GM23338 (cell line): ENCODE measurements around the gene TGFB1. TPM values are rescaled to one million over a fixed set of nuclear protein-coding genes. Genes with fewer than 3 reads are reported as not detected.

ENCODE experiments used
- ATAC-seq: fragments of 200-7000 bp; cut with Tn5 transposase; 3 replicates; pipeline ENCODE4 v1.9.1; 2020
- DNase-seq: peaks from one replicate; pipeline ENCODE4 v3.0.0-alpha.2; 2015; ENCODE audit warnings: low spot score
- H2AFZ ChIP-seq: fragments of 200-600 bp; sonication (generic); 2 replicates; pipeline ENCODE4 v1.8.0; 2016; ENCODE audit warnings: antibody characterized with exemption, mild to moderate bottlenecking, moderate library complexity
- H3F3A ChIP-seq: fragments of 200-600 bp; sonication (generic); replicated peaks from 2 replicates; pipeline ENCODE4 v1.8.0; 2017; ENCODE audit warnings: antibody characterized with exemption, mixed run types, low read depth
- H3K27ac ChIP-seq: fragments of 200-600 bp; sonication (generic); 2 replicates; pipeline ENCODE4 v1.6.1; 2016; ENCODE audit warnings: low read depth
- H3K27me3 ChIP-seq: fragments of 200-600 bp; sonication (generic); 2 replicates; pipeline ENCODE4 v1.8.0; 2016; ENCODE audit warnings: mild to moderate bottlenecking, mixed run types, moderate library complexity; ENCODE audit not compliant: insufficient read depth
- H3K36me3 ChIP-seq: fragments of 200-600 bp; sonication (generic); 2 replicates; pipeline ENCODE4 v1.8.0; 2016; ENCODE audit warnings: mild to moderate bottlenecking; ENCODE audit not compliant: insufficient read depth
- H3K4me1 ChIP-seq: fragments of 200-600 bp; sonication (generic); 2 replicates; pipeline ENCODE4 v1.8.0; 2016; ENCODE audit warnings: mild to moderate bottlenecking, moderate library complexity; ENCODE audit not compliant: insufficient read depth
- H3K4me2 ChIP-seq: fragments of 200-600 bp; sonication (generic); 2 replicates; pipeline ENCODE4 v1.7.1; 2017; ENCODE audit warnings: mixed run types
- H3K4me3 ChIP-seq: fragments of 200-600 bp; sonication (generic); 2 replicates; pipeline ENCODE4 v1.6.1; 2016; ENCODE audit warnings: mixed run types
- H3K79me2 ChIP-seq: fragments of 200-600 bp; sonication (generic); replicated peaks from 2 replicates; pipeline ENCODE4 v1.8.0; 2017; ENCODE audit warnings: mild to moderate bottlenecking; ENCODE audit not compliant: insufficient read depth
- H3K9me2 ChIP-seq: fragments of 200-600 bp; sonication (generic); 2 replicates; pipeline ENCODE4 v1.8.0; 2017; ENCODE audit not compliant: insufficient read depth
- H4K20me1 ChIP-seq: fragments of 200-600 bp; sonication (generic); replicated peaks from 2 replicates; pipeline ENCODE4 v1.8.0; 2017; ENCODE audit warnings: mild to moderate bottlenecking; ENCODE audit not compliant: insufficient read depth
- H3K27ac Mint-ChIP-seq: 2 replicates; pipeline ENCODE4 v1.8.0; 2020; ENCODE audit warnings: inconsistent platforms, mild to moderate bottlenecking, moderate library complexity, mixed read lengths
- H3K27me3 Mint-ChIP-seq: 3 replicates; pipeline ENCODE4 v1.8.0; 2022; ENCODE audit warnings: low read depth, mild to moderate bottlenecking, moderate library complexity, mixed read lengths, inconsistent platforms; ENCODE audit not compliant: insufficient read depth, poor library complexity
- H3K36me3 Mint-ChIP-seq: 3 replicates; pipeline ENCODE4 v1.8.0; 2021; ENCODE audit warnings: low read depth, mild to moderate bottlenecking, inconsistent platforms, moderate library complexity, mixed read lengths
- H3K4me1 Mint-ChIP-seq: 3 replicates; pipeline ENCODE4 v1.8.0; 2020; ENCODE audit warnings: mild to moderate bottlenecking, inconsistent platforms, mixed read lengths
- H3K4me3 Mint-ChIP-seq: 3 replicates; pipeline ENCODE4 v1.8.0; 2021; ENCODE audit warnings: moderate library complexity, mild to moderate bottlenecking, inconsistent platforms, mixed read lengths
- H3K9me3 Mint-ChIP-seq: 3 replicates; pipeline ENCODE4 v1.8.0; 2020; ENCODE audit warnings: moderate library complexity, mild to moderate bottlenecking, inconsistent platforms, mixed read lengths
- CREB1 ChIP-seq: fragments of 250-450 bp; sonication (Bioruptor Pico); IDR thresholded peaks from 2 replicates; pipeline ENCODE4 v1.5.0; 2020; ENCODE audit warnings: low read depth, mild to moderate bottlenecking, moderate library complexity
- CTCF ChIP-seq, 2 experiments: fragments of 200-600 bp in 1 of 2; sonication (generic) in 1 of 2; conservative IDR thresholded peaks; 2 replicates each; pipeline versions ENCODE4 v1.5.1 to v1.6.1; 2016 to 2017; ENCODE audit warnings: antibody characterized with exemption in 2 of 2, low read depth in 2 of 2, mild to moderate bottlenecking in 2 of 2, moderate library complexity in 1 of 2
- ETS1 ChIP-seq: IDR thresholded peaks from 2 replicates; pipeline ENCODE4 v1.6.1; 2016; ENCODE audit warnings: antibody characterized with exemption
- EZH2 ChIP-seq: fragments of 200-600 bp; sonication (generic); IDR thresholded peaks from one replicate; pipeline ENCODE4 v1.8.0; 2017; ENCODE audit warnings: antibody characterized with exemption, mild to moderate bottlenecking, low read depth; ENCODE audit not compliant: unreplicated experiment
- EZH2phosphoT487 ChIP-seq: fragments of 200-600 bp; sonication (generic); IDR thresholded peaks from one replicate; pipeline ENCODE4 v1.8.1; 2018; ENCODE audit warnings: antibody characterized with exemption; ENCODE audit not compliant: unreplicated experiment
- JUNB ChIP-seq: IDR thresholded peaks from one replicate; pipeline ENCODE4 v1.6.1; 2016; ENCODE audit warnings: antibody characterized with exemption; ENCODE audit not compliant: unreplicated experiment
- NANOG ChIP-seq: IDR thresholded peaks from 2 replicates; pipeline ENCODE4 v1.6.1; 2016; ENCODE audit warnings: antibody characterized with exemption, borderline replicate concordance
- POLR2AphosphoS5 ChIP-seq: IDR thresholded peaks from 2 replicates; pipeline ENCODE4 v1.6.1; 2016; ENCODE audit warnings: antibody characterized with exemption, low read depth
- REST ChIP-seq: IDR thresholded peaks from one replicate; pipeline ENCODE4 v1.6.1; 2018; ENCODE audit warnings: antibody characterized with exemption; ENCODE audit not compliant: unreplicated experiment
- STAT1 ChIP-seq: IDR thresholded peaks from one replicate; pipeline ENCODE4 v1.6.1; 2016; ENCODE audit warnings: antibody characterized with exemption; ENCODE audit not compliant: unreplicated experiment
- ZNF114 ChIP-seq: fragments of 250-450 bp; sonication (Bioruptor Pico); IDR thresholded peaks from 2 replicates; pipeline ENCODE4 v1.5.0; 2020; ENCODE audit warnings: mild to moderate bottlenecking, moderate library complexity
- ZNF331 ChIP-seq: fragments of 250-450 bp; sonication (Bioruptor Pico); IDR thresholded peaks from 2 replicates; pipeline ENCODE4 v1.5.0; 2020; ENCODE audit warnings: low read depth, mild to moderate bottlenecking, moderate library complexity
- ZNF462 ChIP-seq: fragments of 250-450 bp; sonication (Bioruptor Pico); IDR thresholded peaks from 2 replicates; pipeline ENCODE4 v1.5.0; 2020; ENCODE audit warnings: mild to moderate bottlenecking, moderate library complexity
- polyA plus RNA-seq: library from polyadenylated mRNA; unstranded; fragments of >200 nt; fragmentation: Nextera tagmentation; extraction: Ambion mirVana; gene quantifications from 2 replicates; pipeline ENCODE4 v1.2.1, GENCODE V29; 2016
- total RNA-seq: library from RNA; depleted of rRNA; stranded (reverse); fragments of >200 nt; shearing (Covaris generic); gene quantifications from 2 replicates; pipeline ENCODE4 v1.2.3, GENCODE V29; 2014

The TGFB1 gene
- total and polyA plus RNA-seq, 2 experiments from 2014 or later: 0.99 to 7.9 TPM

- H3K27ac Mint-ChIP-seq: no peak overlapping the region
- Histone ChIP-seq H3K27me3 (no peaks in the 10 kb centered on the region), H3K36me3 (no peaks in the 10 kb centered on the region), H3F3A (no peaks in the 10 kb centered on the region), H3K79me2 (no peaks in the 10 kb centered on the region), H3K4me1 (no peaks in the 10 kb centered on the region), H3K4me3 (no peak overlapping the region), H3K9me2 (no peaks in the 10 kb centered on the region), H2AFZ (no peak overlapping the region), H4K20me1 (no peaks in the 10 kb centered on the region), H3K27ac (no peak overlapping the region), H3K4me2 (no peak overlapping the region)
- peaks cover 7% of the 10 kb centered on the region for H3K27me3 Mint-ChIP-seq
- H3K9me3 Mint-ChIP-seq: no peaks in the 10 kb centered on the region
- DNase-seq (no peak), ATAC-seq (no peak)
- H3K4me3 Mint-ChIP-seq: no peak overlapping the region
- no peaks in the 10 kb centered on the region for H3K4me1 Mint-ChIP-seq
- H3K36me3 Mint-ChIP-seq: peaks cover 2% of the 10 kb centered on the region; the same call in 1 of the 3 replicates
- TF ChIP-seq ZNF114 (no peak), JUNB (no peak), CREB1 (CRISPR knock-in tag) (no peak), ETS1 (no peak), NANOG (no peak), ZNF331 (CRISPR knock-in tag) (no peak), EZH2 (no peak), POLR2AphosphoS5 (no peak), EZH2phosphoT487 (no peak), CTCF (conservative IDR thresholded peaks at IDR 0.05; ENCODE audit: low read depth in 2 of 2) (no peak), ZNF462 (CRISPR knock-in tag) (no peak), REST (no peak), STAT1 (no peak)
Observed at GRCh38 chr19:41344162-41344561, 9.6 kb downstream of the TGFB1 start.
